ENCODE results near the gene TRABD2B.

- TF ChIP-seq CTCF (IDR thresholded peaks at IDR 0.05) (no peak), POLR2A (IDR thresholded peaks at IDR 0.05) (no peak)
Observed at GRCh38 chr1:47938520-47938919, 58.7 kb downstream of the TRABD2B start.

Measured in lower leg skin (tissue), 3 donors.